Motor neuron (in vitro differentiated cells): ENCODE measurements around the gene MYADM. TPM values are rescaled to one million over a fixed set of nuclear protein-coding genes. Genes with fewer than 3 reads are reported as not detected.
A peak's percentile ranks its signal among the peaks of the same experiment; 100 is the strongest.

Experiments
- ATAC-seq, 8 experiments: fragments of 200-7000 bp; cut with Tn5 transposase; replicated peaks in 6 of 8; 2 replicates each; pipeline ENCODE4 v1.8.0; 2021; ENCODE audit warnings: mild to moderate bottlenecking in 8 of 8, moderate library complexity in 8 of 8
- H3K27ac ChIP-seq, 2 donors: fragments of 250-450 bp; sonication (Bioruptor Pico); 2 replicates each; pipeline ENCODE4 v1.9.0; 2021; ENCODE audit warnings: antibody characterized with exemption in 2 of 2, mild to moderate bottlenecking in 2 of 2, moderate library complexity in 1 of 2
- H3K4me1 ChIP-seq, 2 donors: fragments of 250-450 bp; sonication (Bioruptor Pico); replicated peaks in 1 of 2; 2 replicates each; pipeline ENCODE4 v1.6.1; 2021; ENCODE audit warnings: antibody characterized with exemption in 2 of 2, mild to moderate bottlenecking in 2 of 2, moderate library complexity in 1 of 2
- H3K4me3 ChIP-seq, 5 donors: fragments of 250-450 bp; sonication (Bioruptor Pico); 2 replicates each; pipeline ENCODE4 v1.9.0; 2021; ENCODE audit warnings: antibody characterized with exemption in 5 of 5, mild to moderate bottlenecking in 5 of 5, moderate library complexity in 4 of 5
- WGBS, 10 experiments: fragments of 450-650 bp; shearing (Covaris generic); methylation state at CpG; one replicate each; pipeline ENCODE4 v1.0.0; 2022; 5-methylcytosine and 5-hydroxymethylcytosine counted together
- in situ Hi-C, 9 experiments: fragments of 400-800 bp; cut with MboI; loops; one replicate each; pipeline ENCODE4 v1.15.0; 2021; ENCODE audit warnings: low sequenced_read_pairs in 9 of 9, low pct_unique_long_range_greater_than_20kb in 2 of 9; ENCODE audit not compliant: unreplicated experiment in 9 of 9
- total RNA-seq, 8 experiments: library from RNA; unstranded; fragments of 300-600 nt; gene quantifications; 2 replicates each; pipeline versions ENCODE4 v1.2.3 to v1.2.4, GENCODE V29; 2022

MYADM gene
- total RNA-seq, 8 experiments from 2014 or later, result 2.1 to 26.7 (median 11.6) TPM

GRCh38 chr19:53910170-53910518 lies 42.5 kb downstream of the MYADM start:
- WGBS, 10 experiments, result no CpG with 5 or more reads among the region's 13 CpGs
- Histone ChIP-seq H3K4me1 (peaks cover 8 to 19% of the 10 kb centered on the region in 2 donors), H3K27ac (no peak overlapping the region), H3K4me3 (peak overlapping the region; percentile 70 to 95 (median 84))
- in situ Hi-C loops, result no loop called here
- peak in 5 of 8 experiments; percentile 6 to 18 (median 8) for ATAC-seq

GRCh38 chr19:53912653-53913052 lies 45.0 kb downstream of the MYADM start:
- ATAC-seq, result no peak
- H3K4me1 ChIP-seq, result peaks cover 6 to 9% of the 10 kb centered on the region in 2 donors
- in situ Hi-C loops, result no loop called here
- H3K4me3 ChIP-seq, result no peak overlapping the region
- 80 to 100% (median 82%) methylated on average over 1 to 9 of the region's 18 CpGs; no CpG with 5 or more reads in 6 of the 10 experiments for WGBS, 10 experiments
- no peak overlapping the region for H3K27ac ChIP-seq

- 27 to 72% (median 46%) methylated on average over 3 to 6 of the region's 8 CpGs; no CpG with 5 or more reads in 4 of the 10 experiments for WGBS, 10 experiments
- Histone ChIP-seq H3K4me1 (peaks cover 5 to 6% of the 10 kb centered on the region in 2 donors), H3K27ac (no peak overlapping the region), H3K4me3 (no peak overlapping the region)
- in situ Hi-C loops, result no loop called here
- ATAC-seq, result no peak
Measured at GRCh38 chr19:53915000-53915399, 47.3 kb downstream of the MYADM start.

- in situ Hi-C loops, result no loop called here
- 39 to 96% (median 59%) methylated on average over 3 to 6 of the region's 6 CpGs; no CpG with 5 or more reads in 3 of the 10 experiments for WGBS, 10 experiments
- no peak for ATAC-seq
- H3K4me1 ChIP-seq, result no peaks in the 10 kb centered on the region
- no peak overlapping the region for H3K27ac ChIP-seq
- no peak overlapping the region for H3K4me3 ChIP-seq
Measured at GRCh38 chr19:53916004-53916403, 48.3 kb downstream of the MYADM start.

- H3K4me1 ChIP-seq, result no peaks in the 10 kb centered on the region
- H3K4me3 ChIP-seq, result no peak overlapping the region
- no peak for ATAC-seq
- no peak overlapping the region for H3K27ac ChIP-seq
- in situ Hi-C loops, result no loop called here
- 20 to 100% (median 91%) methylated on average over 1 to 7 of the region's 7 CpGs; no CpG with 5 or more reads in 1 of the 10 experiments for WGBS, 10 experiments
Measured at GRCh38 chr19:53917356-53917755, 49.7 kb downstream of the MYADM start.

Other genes starting within 250 kb of the MYADM start
- not detected for gene DPRX, start 235.9 kb upstream of the MYADM start, total RNA-seq
- 1 to 10 TPM in 1 of 8 experiments, under 1 TPM in 3, not detected in 4; 0.14 to 1.5 (median 0.52) TPM for gene NLRP12, start 43.6 kb upstream of the MYADM start, total RNA-seq
- 1 to 10 TPM in 4 of 8 experiments, under 1 TPM in 4; 0.10 to 2.4 (median 0.91) TPM for gene PRKCG, start 14.3 kb downstream of the MYADM start, total RNA-seq
- gene CACNG7, start 41.4 kb downstream of the MYADM start, total RNA-seq, result 10 to 100 TPM in 4 of 8 experiments, 1 to 10 TPM in 1, under 1 TPM in 3; 0.27 to 26.3 (median 12.1) TPM
- 1 to 10 TPM in 7 of 8 experiments, under 1 TPM in 1; 0.15 to 6.1 (median 1.6) TPM for gene CACNG8, start 95.1 kb downstream of the MYADM start, total RNA-seq
- 1 to 10 TPM in 4 of 8 experiments, under 1 TPM in 3, not detected in 1; 0.15 to 2.2 (median 1.0) TPM for gene CACNG6, start 123.8 kb downstream of the MYADM start, total RNA-seq
- gene VSTM1, start 196.0 kb downstream of the MYADM start, total RNA-seq, result 1 to 10 TPM in 1 of 8 experiments, not detected in 7; 1.7 TPM
- gene TARM1, start 213.5 kb downstream of the MYADM start, total RNA-seq, result not detected
- under 1 TPM; 0.11 to 0.95 (median 0.22) TPM for gene OSCAR, start 232.9 kb downstream of the MYADM start, total RNA-seq
- gene NDUFA3, start 235.0 kb downstream of the MYADM start, total RNA-seq, result 100 to 1,000 TPM; 188 to 271 (median 210) TPM
- gene TFPT, start 247.8 kb downstream of the MYADM start, total RNA-seq, result 10 to 100 TPM; 14.9 to 34.7 (median 20.8) TPM
- gene PRPF31, start 247.9 kb downstream of the MYADM start, total RNA-seq, result 10 to 100 TPM; 29.5 to 78.7 (median 59.3) TPM